B cell (primary cell): ENCODE data around the gene RAP1GAP. TPM values are rescaled to one million over a fixed set of nuclear protein-coding genes. Genes with fewer than 3 reads are reported as not detected.

Source experiments
- ATAC-seq: fragments of 200-7000 bp; cut with Tn5 transposase; one replicate; pipeline ENCODE4 v1.10.0; 2021; ENCODE audit warnings: low read depth, mild to moderate bottlenecking, moderate number of reproducible peaks, moderate library complexity
- CTCF ChIA-PET: fragments of 350-600 bp; sonication (Branson Sonifier 250); formaldehyde crosslinking; loops from one replicate; lab custom pipeline; 2021; ENCODE audit warnings: antibody characterized with exemption, inconsistent platforms; lab: Charles Lee
- POLR2A ChIA-PET: fragments of 350-600 bp; sonication (Branson Sonifier 250); formaldehyde crosslinking; loops from one replicate; lab custom pipeline; 2021; ENCODE audit warnings: antibody characterized with exemption; lab: Charles Lee
- DNase-seq: peaks from one replicate; pipeline ENCODE4 v3.0.0; 2013
- H2AFZ ChIP-seq: 2 replicates; pipeline ENCODE4 v1.6.1; 2012; ENCODE audit warnings: mild to moderate bottlenecking, low read depth, low read length; ENCODE audit not compliant: insufficient read depth, poor library complexity, severe bottlenecking
- H3K27ac ChIP-seq, 2 donors: 1 replicate in 1 of 2; 2 replicates in 1 of 2; pipeline ENCODE4 v1.5.1; 2012 to 2013; ENCODE audit warnings: low read length in 2 of 2, mild to moderate bottlenecking in 2 of 2, moderate library complexity in 1 of 2
- H3K27me3 ChIP-seq, 4 experiments: fragments of 200-600 bp in 1 of 4; sonication (generic) in 1 of 4; replicated peaks in 1 of 4; 1 replicate in 2 of 4; 2 replicates in 2 of 4; pipeline versions ENCODE4 v1.6.1 to v1.7.0; 2013 to 2016; ENCODE audit warnings: low read length in 3 of 4, mild to moderate bottlenecking in 2 of 4, mixed read lengths in 1 of 4, moderate library complexity in 1 of 4; ENCODE audit not compliant: insufficient read depth in 4 of 4, control insufficient read depth in 3 of 4; ENCODE audit errors: control extremely low read depth in 1 of 4
- H3K36me3 ChIP-seq, 2 experiments: replicated peaks in 1 of 2; 1 replicate in 1 of 2; 2 replicates in 1 of 2; pipeline versions ENCODE4 v1.6.1 to v1.7.1; 2013; ENCODE audit warnings: low read length in 1 of 2; ENCODE audit not compliant: insufficient read depth in 2 of 2, control insufficient read depth in 1 of 2; ENCODE audit errors: control extremely low read depth in 1 of 2, extremely low read depth in 1 of 2
- H3K4me1 ChIP-seq, 2 donors: fragments of 200-600 bp in 1 of 2; sonication (generic) in 1 of 2; 1 replicate in 1 of 2; 2 replicates in 1 of 2; pipeline versions ENCODE4 v1.5.1 to v1.6.1; 2013 to 2017; ENCODE audit warnings: low read length in 2 of 2; ENCODE audit not compliant: control insufficient read depth in 2 of 2, insufficient read depth in 2 of 2
- H3K4me2 ChIP-seq: replicated peaks from 2 replicates; pipeline ENCODE3; 2012; ENCODE audit warnings: mild to moderate bottlenecking, low read depth, low read length; ENCODE audit not compliant: poor library complexity, severe bottlenecking
- H3K4me3 ChIP-seq, 5 experiments: fragments of 200-600 bp in 1 of 5; sonication (generic) in 1 of 5; 1 replicate in 3 of 5; 2 replicates in 2 of 5; pipeline versions ENCODE4 v1.5.1 to v1.7.0; 2011 to 2016; ENCODE audit warnings: low read length in 4 of 5, mild to moderate bottlenecking in 4 of 5, low read depth in 2 of 5, control low read depth in 1 of 5, moderate library complexity in 1 of 5; ENCODE audit not compliant: insufficient read depth in 1 of 5; ENCODE audit errors: control extremely low read depth in 1 of 5, extremely low read depth in 1 of 5
- H3K79me2 ChIP-seq: fragments of 200-600 bp; sonication (generic); one replicate; pipeline ENCODE4 v1.6.0; 2016; ENCODE audit warnings: low read length; ENCODE audit not compliant: control insufficient read depth, insufficient read depth
- H3K9ac ChIP-seq: fragments of 200-600 bp; sonication (generic); 2 replicates; pipeline ENCODE4 v1.6.1; 2017; ENCODE audit warnings: mild to moderate bottlenecking, low read length, moderate library complexity
- H3K9me3 ChIP-seq, 3 donors: one replicate each; pipeline versions ENCODE4 v1.6.1 to v1.7.1; 2013; ENCODE audit warnings: low read length in 2 of 3; ENCODE audit not compliant: control insufficient read depth in 2 of 3, insufficient read depth in 1 of 3; ENCODE audit errors: control extremely low read depth in 1 of 3
- H4K20me1 ChIP-seq: 2 replicates; pipeline ENCODE4 v1.6.0; 2012; ENCODE audit warnings: mild to moderate bottlenecking, low read length; ENCODE audit not compliant: insufficient read depth, control insufficient read depth, poor library complexity, severe bottlenecking
- H3K27ac Mint-ChIP-seq: one replicate; pipeline ENCODE4 v1.8.0; 2021; ENCODE audit warnings: mixed read lengths
- H3K27me3 Mint-ChIP-seq: one replicate; pipeline ENCODE4 v1.8.0; 2021; ENCODE audit warnings: mixed read lengths
- H3K4me1 Mint-ChIP-seq: one replicate; pipeline ENCODE4 v1.8.0; 2021; ENCODE audit warnings: mixed read lengths
- H3K4me3 Mint-ChIP-seq: one replicate; pipeline ENCODE4 v1.8.0; 2021; ENCODE audit warnings: mixed read lengths
- H3K9me3 Mint-ChIP-seq: one replicate; pipeline ENCODE4 v1.8.0; 2022; ENCODE audit warnings: mixed read lengths; ENCODE audit not compliant: insufficient read depth
- EZH2 ChIP-seq: IDR thresholded peaks from 2 replicates; pipeline ENCODE4 v1.6.1; 2012; ENCODE audit warnings: borderline replicate concordance, low read depth, mild to moderate bottlenecking, moderate library complexity, low read length; ENCODE audit not compliant: insufficient read depth, poor library complexity, severe bottlenecking
- WGBS: methylation state at CpG from one replicate; pipeline ENCODE4 v1.1.5; 2013; ENCODE audit warnings: missing lambda C conversion rate; ENCODE audit not compliant: insufficient coverage; 5-methylcytosine and 5-hydroxymethylcytosine counted together
- intact Hi-C: fragments of 100-400 bp; cut with micrococcal nuclease; formaldehyde crosslinking; loops from one replicate; pipeline ENCODE4 v1.10.0; 2022
- polyA plus RNA-seq: library from polyadenylated mRNA; depleted of rRNA; stranded (reverse); fragments of >200 nt; gene quantifications from 2 replicates; pipeline ENCODE4 v1.2.3, GENCODE V29; 2012
- total RNA-seq, 2 donors: library from RNA; stranded (reverse); fragments of 120-200 nt in 1 of 2; gene quantifications; 1 replicate in 1 of 2; 2 replicates in 1 of 2; pipeline versions ENCODE4 v1.2.3 to v1.2.4, GENCODE V29; 2013 to 2022
- TF ChIP-seq, protein P1 (sequence below): fragments of 200-600 bp; IDR thresholded peaks from one replicate; pipeline ENCODE4 v1.8.0; 2022; ENCODE audit warnings: antibody characterized with exemption, mild to moderate bottlenecking

RAP1GAP gene
- total and polyA plus RNA-seq, 2 donors (not counting 1 experiment from before 2014, with no cell fraction given) = 0.07 to 0.09 TPM

DNA sequence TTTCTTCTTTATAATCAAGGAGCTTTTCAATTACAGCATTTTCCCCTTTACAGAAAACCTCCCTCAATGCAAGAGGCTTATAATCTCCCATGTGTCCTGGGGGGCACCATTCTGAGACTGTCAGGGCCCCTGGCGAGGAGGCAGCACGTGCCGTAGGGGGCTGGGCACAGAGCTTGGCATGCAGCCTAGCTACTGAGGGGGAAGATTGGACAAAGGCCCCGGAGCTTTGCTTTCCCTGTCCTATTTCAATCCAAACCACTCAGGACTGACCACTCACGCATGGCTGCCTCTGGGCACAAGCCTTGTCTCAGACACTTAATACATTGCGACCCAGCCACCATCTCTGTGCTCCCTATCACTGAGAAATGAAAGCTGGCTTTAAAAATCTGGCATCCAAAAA, 2.8 kb upstream of the RAP1GAP start:
- 88% methylated on average over 6 of the region's 6 CpGs for WGBS
- Histone ChIP-seq H3K4me1 (peaks cover 19 to 26% of the 10 kb centered on the region in 2 donors), H2AFZ (no peak overlapping the region), H3K27me3 (peaks cover 0 to 29% (median 18%) of the 10 kb centered on the region in 4 experiments), H4K20me1 (no peaks in the 10 kb centered on the region), H3K9me3 (peaks cover 0 to 12% (median 0%) of the 10 kb centered on the region in 3 donors), H3K9ac (no peak overlapping the region), H3K36me3 (no peaks in the 10 kb centered on the region), H3K27ac (no peak overlapping the region), H3K4me3 (no peak overlapping the region), H3K79me2 (no peaks in the 10 kb centered on the region), H3K4me2 (no peak overlapping the region)
- Mint-ChIP-seq H3K4me1 (peaks cover 26% of the 10 kb centered on the region), H3K27me3 (peaks cover 12% of the 10 kb centered on the region), H3K9me3 (no peaks in the 10 kb centered on the region), H3K27ac (no peak overlapping the region), H3K4me3 (no peak overlapping the region)
- no peak for ATAC-seq
- ChIA-PET POLR2A (no interaction called here), CTCF (interaction anchor here (1.0 kb wide), 1 partner anchor 8 kb away, joined by 3 read pairs; no protein-coding TSS in a partner anchor)
- no peak for TF ChIP-seq EZH2
- TF ChIP-seq, protein P1, sequence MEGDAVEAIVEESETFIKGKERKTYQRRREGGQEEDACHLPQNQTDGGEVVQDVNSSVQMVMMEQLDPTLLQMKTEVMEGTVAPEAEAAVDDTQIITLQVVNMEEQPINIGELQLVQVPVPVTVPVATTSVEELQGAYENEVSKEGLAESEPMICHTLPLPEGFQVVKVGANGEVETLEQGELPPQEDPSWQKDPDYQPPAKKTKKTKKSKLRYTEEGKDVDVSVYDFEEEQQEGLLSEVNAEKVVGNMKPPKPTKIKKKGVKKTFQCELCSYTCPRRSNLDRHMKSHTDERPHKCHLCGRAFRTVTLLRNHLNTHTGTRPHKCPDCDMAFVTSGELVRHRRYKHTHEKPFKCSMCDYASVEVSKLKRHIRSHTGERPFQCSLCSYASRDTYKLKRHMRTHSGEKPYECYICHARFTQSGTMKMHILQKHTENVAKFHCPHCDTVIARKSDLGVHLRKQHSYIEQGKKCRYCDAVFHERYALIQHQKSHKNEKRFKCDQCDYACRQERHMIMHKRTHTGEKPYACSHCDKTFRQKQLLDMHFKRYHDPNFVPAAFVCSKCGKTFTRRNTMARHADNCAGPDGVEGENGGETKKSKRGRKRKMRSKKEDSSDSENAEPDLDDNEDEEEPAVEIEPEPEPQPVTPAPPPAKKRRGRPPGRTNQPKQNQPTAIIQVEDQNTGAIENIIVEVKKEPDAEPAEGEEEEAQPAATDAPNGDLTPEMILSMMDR = no peak
- intact Hi-C loops = no loop called here
- no peak for DNase-seq

DNA sequence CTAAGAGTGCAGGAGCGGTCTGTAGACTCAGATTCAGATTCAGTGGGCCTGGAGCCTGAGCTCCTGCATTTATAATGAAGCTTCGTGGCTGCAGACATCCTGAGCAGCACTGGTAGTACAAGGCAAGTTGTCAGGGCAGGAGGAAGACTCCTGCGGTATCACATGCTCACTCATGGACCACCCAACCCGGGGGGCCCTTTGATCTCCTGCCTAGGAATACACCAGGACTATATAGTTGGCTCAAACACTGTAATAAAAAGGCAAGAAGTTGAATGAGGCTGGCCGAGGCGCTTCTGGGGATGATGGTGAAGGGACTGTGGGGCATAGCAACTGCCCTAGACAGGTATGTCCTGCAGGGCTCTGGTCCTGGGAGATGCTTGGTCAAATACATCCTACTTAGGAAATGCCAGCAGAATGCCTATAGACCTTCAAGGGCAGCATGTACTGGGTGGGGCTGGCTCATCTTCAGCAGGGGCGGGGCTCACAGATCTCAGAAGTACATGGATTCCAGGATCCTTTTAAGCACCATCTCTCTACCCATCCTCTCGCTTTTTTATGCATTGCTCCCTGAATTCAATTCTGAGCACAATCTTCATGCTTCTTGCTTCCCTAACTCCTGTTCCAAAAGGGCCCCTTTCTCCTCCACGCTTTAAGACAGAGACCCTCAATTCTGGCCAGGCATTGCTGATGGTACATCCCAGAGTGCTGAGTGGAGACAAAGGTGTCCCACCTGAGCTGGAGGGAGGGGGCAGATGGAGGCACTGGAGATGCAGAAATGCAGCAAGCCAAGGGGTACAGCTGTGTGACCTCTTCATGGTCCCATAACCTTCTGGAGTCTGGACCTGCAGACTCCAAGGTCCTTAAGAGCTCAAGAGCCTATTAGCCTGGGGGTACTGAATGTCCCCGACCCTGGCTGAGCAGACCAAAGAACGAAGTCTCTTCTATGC, 2.1 kb upstream of the RAP1GAP start:
- Histone ChIP-seq H3K4me3 (no peak overlapping the region), H3K36me3 (no peaks in the 10 kb centered on the region), H3K9ac (no peak overlapping the region), H3K4me2 (no peak overlapping the region), H3K79me2 (no peaks in the 10 kb centered on the region), H4K20me1 (no peaks in the 10 kb centered on the region), H2AFZ (no peak overlapping the region), H3K27ac (no peak overlapping the region), H3K27me3 (peaks cover 0 to 35% (median 19%) of the 10 kb centered on the region in 4 experiments), H3K4me1 (peaks cover 19 to 26% of the 10 kb centered on the region in 2 donors), H3K9me3 (peaks cover 0 to 18% (median 0%) of the 10 kb centered on the region in 3 donors)
- DNase-seq (no peak), ATAC-seq (no peak)
- ChIA-PET POLR2A (no interaction called here), CTCF (interaction anchor here (1.0 kb wide), 1 partner anchor 9 kb away, joined by 3 read pairs; no protein-coding TSS in a partner anchor)
- H3K4me1 Mint-ChIP-seq = peaks cover 19% of the 10 kb centered on the region
- WGBS = 82% methylated on average over 8 of the region's 11 CpGs
- H3K4me3 Mint-ChIP-seq = no peak overlapping the region
- no peak overlapping the region for H3K27ac Mint-ChIP-seq
- H3K27me3 Mint-ChIP-seq = peaks cover 19% of the 10 kb centered on the region
- TF ChIP-seq, protein P1 = no peak
- no peak for TF ChIP-seq EZH2
- H3K9me3 Mint-ChIP-seq = no peaks in the 10 kb centered on the region
- intact Hi-C loops = no loop called here
